SK-N-SH treated with all-trans-retinoic acid at 6 μM for 48 hours (cell line): ENCODE results near the gene OPRM1.

Experiments
- BACH2 ChIP-seq: fragments of 250-450 bp; sonication (Bioruptor Pico); IDR thresholded peaks from 2 replicates; pipeline ENCODE4 v1.9.0; 2021; ENCODE audit warnings: mild to moderate bottlenecking, borderline replicate concordance
- ISL1 ChIP-seq: fragments of 250-450 bp; sonication (Bioruptor Pico); IDR thresholded peaks from 2 replicates; pipeline ENCODE4 v2.1.2; 2022; ENCODE audit warnings: mild to moderate bottlenecking, moderate library complexity
- PATZ1 ChIP-seq: fragments of 250-450 bp; sonication (Bioruptor Pico); IDR thresholded peaks from 2 replicates; pipeline ENCODE4 v1.8.0; 2020; ENCODE audit warnings: mild to moderate bottlenecking, moderate library complexity, borderline replicate concordance
- PPARA ChIP-seq: fragments of 250-450 bp; sonication (Bioruptor Pico); IDR thresholded peaks from 2 replicates; pipeline ENCODE4 v1.5.0; 2020; ENCODE audit warnings: mild to moderate bottlenecking, borderline replicate concordance
- ZFP3 ChIP-seq: fragments of 250-450 bp; sonication (Bioruptor Pico); IDR thresholded peaks from 2 replicates; pipeline ENCODE4 v1.5.0; 2020; ENCODE audit warnings: mild to moderate bottlenecking, moderate library complexity

DNA sequence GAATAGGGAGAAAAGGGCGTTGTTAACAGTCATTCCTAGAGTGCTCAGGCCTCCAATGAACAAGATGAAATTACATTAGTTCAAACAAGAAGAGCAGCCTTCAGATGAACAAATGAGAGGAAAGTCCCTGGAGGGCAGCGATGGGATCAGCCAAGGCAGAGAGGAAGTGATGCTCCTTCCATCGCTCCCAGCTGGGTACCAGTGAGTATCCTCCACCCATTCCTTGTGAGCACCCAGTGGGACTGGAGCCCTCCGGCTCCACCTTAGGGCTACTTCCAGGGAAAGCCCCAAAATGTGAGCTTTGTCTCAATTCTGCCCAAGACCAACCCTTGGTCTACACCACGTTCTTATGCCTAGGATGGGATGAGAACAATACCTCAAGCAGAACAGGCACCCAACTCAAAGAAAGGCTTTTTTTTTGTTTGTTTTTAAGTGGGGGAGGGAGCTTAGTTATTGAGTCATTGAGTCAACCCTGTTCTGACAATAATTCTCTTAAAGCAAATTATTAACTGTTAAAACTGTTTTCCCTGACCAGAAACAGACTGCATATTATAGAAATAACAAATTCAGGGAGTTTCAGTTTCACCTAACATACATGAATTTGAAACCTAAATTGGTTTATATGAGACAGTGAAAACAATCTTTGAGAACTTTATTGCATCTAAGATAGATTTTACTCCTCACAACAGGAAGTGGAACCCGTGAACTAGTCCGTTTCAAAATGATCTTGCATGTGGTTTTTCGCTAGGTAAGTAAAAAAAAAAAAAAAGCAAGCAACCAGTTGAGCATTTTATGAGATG, 210.7 kb downstream of the OPRM1 start:
- TF ChIP-seq ISL1 (no peak), PATZ1 (no peak), BACH2 (CRISPR knock-in tag) (no peak), ZFP3 (CRISPR knock-in tag) (no peak), PPARA (CRISPR knock-in tag) (no peak)
